Measurements from ENCODE around the gene TSEN2.
"Not testable (repeated sequence)": the region's sequence is repeated elsewhere in the genome, so short reads cannot be mapped to it uniquely, and the experiment has no call there.

TSEN2 gene

GRCh38 chr3:12469222-12469621, 15.1 kb upstream of the TSEN2 start:
- not testable (repeated sequence) for H2BK5ac ChIP-seq (ENCODE audit: low read depth, low read length, poor library complexity, severe bottlenecking); H3K4ac ChIP-seq (ENCODE audit: low read depth in 1 of 2, low read length in 2 of 2); H3K4me3 ChIP-seq (ENCODE audit: insufficient read depth in 1 of 2, low read depth in 1 of 2, low read length in 2 of 2); H3K9ac ChIP-seq (ENCODE audit: low read length); H3K27me3 ChIP-seq (ENCODE audit: control insufficient read depth in 1 of 2, insufficient read depth in 1 of 2, low read length in 2 of 2); H4K8ac ChIP-seq (ENCODE audit: low read length); H3K9me3 ChIP-seq (ENCODE audit: control insufficient read depth, low read length); H2AFZ ChIP-seq (ENCODE audit: low read depth, low read length); H3K18ac ChIP-seq (ENCODE audit: low read depth in 1 of 2, low read length in 2 of 2); H2BK15ac ChIP-seq (ENCODE audit: low read depth, poor library complexity, severe bottlenecking); H3K79me1 ChIP-seq (replicated peaks; ENCODE audit: low read length, poor library complexity, severe bottlenecking); H3K23ac ChIP-seq (ENCODE audit: low read length in 2 of 2); H3K36me3 ChIP-seq (ENCODE audit: control insufficient read depth in 1 of 2, insufficient read depth in 2 of 2, low read depth in 1 of 2, low read length in 2 of 2); H2BK12ac ChIP-seq (ENCODE audit: low read length in 2 of 2); H2BK120ac ChIP-seq (ENCODE audit: low read depth, low read length); H3K14ac ChIP-seq (ENCODE audit: low read length in 2 of 2); H3K4me2 ChIP-seq (ENCODE audit: low read length, poor library complexity, severe bottlenecking); H4K91ac ChIP-seq (ENCODE audit: low read length); H3K27ac ChIP-seq (ENCODE audit: low read length, poor library complexity, severe bottlenecking); DNase-seq
- Histone ChIP-seq H2AK5ac (ENCODE audit: low read length, severe bottlenecking) (peak overlapping the region; percentile 10), H3K4me1 (ENCODE audit: control insufficient read depth, insufficient read depth, low read depth, low read length) (peaks cover 22% of the 10 kb centered on the region)
- 67% methylated on average over 7 of the region's 7 CpGs for WGBS

DNA sequence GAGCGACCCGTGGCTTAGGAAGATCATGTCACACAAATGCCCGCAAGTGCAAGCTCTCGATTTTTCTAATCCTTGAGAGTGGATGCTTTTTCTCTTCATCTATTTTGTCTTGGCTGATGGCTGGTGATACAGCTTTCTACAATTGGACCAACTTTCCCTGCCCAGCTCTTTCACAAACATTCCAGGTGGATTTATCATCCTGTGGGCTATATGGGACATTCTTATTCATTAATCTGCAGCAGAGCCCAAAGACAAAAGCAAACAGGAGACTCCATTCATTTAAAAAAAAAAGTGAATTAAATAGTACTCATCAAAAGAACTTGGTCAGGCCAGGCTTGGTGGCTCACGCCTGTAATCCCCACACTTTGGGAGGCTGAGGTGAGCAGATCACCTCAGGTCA, 14.2 kb upstream of the TSEN2 start:
- Histone ChIP-seq H2AFZ (ENCODE audit: low read depth, low read length) (no peak overlapping the region), H3K18ac (ENCODE audit: low read depth in 1 of 2, low read length in 2 of 2) (no peak overlapping the region), H3K9ac (ENCODE audit: low read length) (no peak overlapping the region), H3K9me3 (ENCODE audit: control insufficient read depth, low read length) (no peaks in the 10 kb centered on the region), H3K4me1 (ENCODE audit: control insufficient read depth, insufficient read depth, low read depth, low read length) (peaks cover 22% of the 10 kb centered on the region), H3K4ac (ENCODE audit: low read depth in 1 of 2, low read length in 2 of 2) (no peak overlapping the region), H2AK5ac (ENCODE audit: low read length, severe bottlenecking) (peak overlapping the region; percentile 40), H3K4me3 (ENCODE audit: insufficient read depth in 1 of 2, low read depth in 1 of 2, low read length in 2 of 2) (no peak overlapping the region), H3K79me1 (replicated peaks; ENCODE audit: low read length, poor library complexity, severe bottlenecking) (no peaks in the 10 kb centered on the region), H2BK120ac (ENCODE audit: low read depth, low read length) (no peak overlapping the region), H3K27me3 (ENCODE audit: control insufficient read depth in 1 of 2, insufficient read depth in 1 of 2, low read length in 2 of 2) (no peaks in the 10 kb centered on the region), H2BK5ac (ENCODE audit: low read depth, low read length, poor library complexity, severe bottlenecking) (no peak overlapping the region), H2BK15ac (ENCODE audit: low read depth, poor library complexity, severe bottlenecking) (no peak overlapping the region), H3K4me2 (ENCODE audit: low read length, poor library complexity, severe bottlenecking) (no peak overlapping the region), H2BK12ac (ENCODE audit: low read length in 2 of 2) (no peak overlapping the region), H3K23ac (ENCODE audit: low read length in 2 of 2) (no peak overlapping the region), H3K36me3 (ENCODE audit: control insufficient read depth in 1 of 2, insufficient read depth in 2 of 2, low read depth in 1 of 2, low read length in 2 of 2) (no peaks in the 10 kb centered on the region), H4K8ac (ENCODE audit: low read length) (no peak overlapping the region), H3K14ac (ENCODE audit: low read length in 2 of 2) (no peak overlapping the region), H4K91ac (ENCODE audit: low read length) (no peak overlapping the region), H3K27ac (ENCODE audit: low read length, poor library complexity, severe bottlenecking) (peak overlapping the region; percentile 34)
- DNase-seq, result no peak
- WGBS, result 86% methylated on average over 4 of the region's 5 CpGs

GRCh38 chr3:12470680-12471079, 13.6 kb upstream of the TSEN2 start:
- no peak overlapping the region for H2BK12ac ChIP-seq (ENCODE audit: low read length in 2 of 2)
- H3K27ac ChIP-seq (ENCODE audit: low read length, poor library complexity, severe bottlenecking), result no peak overlapping the region
- no peak overlapping the region for H2BK15ac ChIP-seq (ENCODE audit: low read depth, poor library complexity, severe bottlenecking)
- H3K23ac ChIP-seq (ENCODE audit: low read length in 2 of 2), result no peak overlapping the region
- no peaks in the 10 kb centered on the region for H3K79me1 ChIP-seq (replicated peaks; ENCODE audit: low read length, poor library complexity, severe bottlenecking)
- no peak overlapping the region for H3K4me3 ChIP-seq (ENCODE audit: insufficient read depth in 1 of 2, low read depth in 1 of 2, low read length in 2 of 2)
- peaks cover 22% of the 10 kb centered on the region for H3K4me1 ChIP-seq (ENCODE audit: control insufficient read depth, insufficient read depth, low read depth, low read length)
- no peak for DNase-seq
- no peak overlapping the region for H3K9ac ChIP-seq (ENCODE audit: low read length)
- no peak overlapping the region for H2BK120ac ChIP-seq (ENCODE audit: low read depth, low read length)
- H3K27me3 ChIP-seq (ENCODE audit: control insufficient read depth in 1 of 2, insufficient read depth in 1 of 2, low read length in 2 of 2), result no peaks in the 10 kb centered on the region
- H4K91ac ChIP-seq (ENCODE audit: low read length), result no peak overlapping the region
- H3K4ac ChIP-seq (ENCODE audit: low read depth in 1 of 2, low read length in 2 of 2), result no peak overlapping the region
- H2AFZ ChIP-seq (ENCODE audit: low read depth, low read length), result no peak overlapping the region
- H2AK5ac ChIP-seq (ENCODE audit: low read length, severe bottlenecking), result peak overlapping the region; percentile 47
- H3K36me3 ChIP-seq (ENCODE audit: control insufficient read depth in 1 of 2, insufficient read depth in 2 of 2, low read depth in 1 of 2, low read length in 2 of 2), result no peaks in the 10 kb centered on the region
- H4K8ac ChIP-seq (ENCODE audit: low read length), result no peak overlapping the region
- H3K14ac ChIP-seq (ENCODE audit: low read length in 2 of 2), result no peak overlapping the region
- H3K9me3 ChIP-seq (ENCODE audit: control insufficient read depth, low read length), result no peaks in the 10 kb centered on the region
- H2BK5ac ChIP-seq (ENCODE audit: low read depth, low read length, poor library complexity, severe bottlenecking), result no peak overlapping the region
- H3K18ac ChIP-seq (ENCODE audit: low read depth in 1 of 2, low read length in 2 of 2), result no peak overlapping the region
- WGBS, result 96% methylated on average over 3 of the region's 3 CpGs
- no peak overlapping the region for H3K4me2 ChIP-seq (ENCODE audit: low read length, poor library complexity, severe bottlenecking)

DNA sequence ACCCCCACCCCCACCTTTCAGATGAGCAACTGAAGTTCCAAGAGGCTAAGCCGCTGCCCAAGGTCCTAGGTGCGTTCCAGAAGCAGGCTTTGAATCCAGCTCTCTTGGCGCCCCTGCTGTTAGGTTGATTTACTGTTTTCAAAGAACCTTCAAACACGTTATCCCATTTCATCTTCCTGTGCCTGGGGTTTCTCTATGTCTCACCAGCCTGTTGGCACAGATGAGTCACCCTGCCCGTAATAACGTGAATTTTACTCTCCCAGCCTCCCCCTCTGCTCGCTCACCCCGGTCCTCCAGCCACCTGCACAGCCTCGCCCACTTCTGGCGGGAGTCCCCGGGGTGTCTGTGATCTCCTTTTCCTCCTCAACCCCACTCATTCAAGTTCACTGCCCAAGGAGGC, 13.0 kb upstream of the TSEN2 start:
- no peak overlapping the region for H2BK120ac ChIP-seq (ENCODE audit: low read depth, low read length)
- 62% methylated on average over 11 of the region's 11 CpGs for WGBS
- H3K18ac ChIP-seq (ENCODE audit: low read depth in 1 of 2, low read length in 2 of 2), result no peak overlapping the region
- no peak overlapping the region for H4K91ac ChIP-seq (ENCODE audit: low read length)
- H2BK15ac ChIP-seq (ENCODE audit: low read depth, poor library complexity, severe bottlenecking), result no peak overlapping the region
- no peak overlapping the region for H3K14ac ChIP-seq (ENCODE audit: low read length in 2 of 2)
- no peak overlapping the region for H2BK12ac ChIP-seq (ENCODE audit: low read length in 2 of 2)
- no peaks in the 10 kb centered on the region for H3K9me3 ChIP-seq (ENCODE audit: control insufficient read depth, low read length)
- no peak overlapping the region for H3K4me2 ChIP-seq (ENCODE audit: low read length, poor library complexity, severe bottlenecking)
- H3K9ac ChIP-seq (ENCODE audit: low read length), result no peak overlapping the region
- no peak for DNase-seq
- H2AFZ ChIP-seq (ENCODE audit: low read depth, low read length), result no peak overlapping the region
- H3K4me3 ChIP-seq (ENCODE audit: insufficient read depth in 1 of 2, low read depth in 1 of 2, low read length in 2 of 2), result no peak overlapping the region
- H3K4ac ChIP-seq (ENCODE audit: low read depth in 1 of 2, low read length in 2 of 2), result no peak overlapping the region
- no peaks in the 10 kb centered on the region for H3K27me3 ChIP-seq (ENCODE audit: control insufficient read depth in 1 of 2, insufficient read depth in 1 of 2, low read length in 2 of 2)
- H3K79me1 ChIP-seq (replicated peaks; ENCODE audit: low read length, poor library complexity, severe bottlenecking), result no peaks in the 10 kb centered on the region
- H2BK5ac ChIP-seq (ENCODE audit: low read depth, low read length, poor library complexity, severe bottlenecking), result no peak overlapping the region
- peaks cover 20% of the 10 kb centered on the region for H3K4me1 ChIP-seq (ENCODE audit: control insufficient read depth, insufficient read depth, low read depth, low read length)
- H3K36me3 ChIP-seq (ENCODE audit: control insufficient read depth in 1 of 2, insufficient read depth in 2 of 2, low read depth in 1 of 2, low read length in 2 of 2), result no peaks in the 10 kb centered on the region
- H4K8ac ChIP-seq (ENCODE audit: low read length), result no peak overlapping the region
- H3K23ac ChIP-seq (ENCODE audit: low read length in 2 of 2), result no peak overlapping the region
- H2AK5ac ChIP-seq (ENCODE audit: low read length, severe bottlenecking), result no peak overlapping the region
- no peak overlapping the region for H3K27ac ChIP-seq (ENCODE audit: low read length, poor library complexity, severe bottlenecking)

All from mesenchymal stem cell (in vitro differentiated cells and primary cell).